GM18951 (cell line): ENCODE results near the gene OTX2.

Experiments used
- POLR2A ChIP-seq: IDR thresholded peaks from 4 replicates; pipeline ENCODE4 v1.6.1; 2011; ENCODE audit warnings: mild to moderate bottlenecking; ENCODE audit not compliant: insufficient read length, insufficient read depth; ENCODE audit errors: extremely low read depth
- in situ Hi-C: fragments of 300-500 bp; cut with MboI; formaldehyde crosslinking; loops from one replicate; pipeline ENCODE4 v1.12.0; 2022; ENCODE audit warnings: low sequenced_read_pairs, mixed read lengths, inconsistent platforms; ENCODE audit not compliant: unreplicated experiment

Gene OTX2

GRCh38 chr14:56808110-56808382, 2.2 kb downstream of the OTX2 start:
- no peak for TF ChIP-seq POLR2A
- in situ Hi-C loops = no loop called here

- in situ Hi-C loops = no loop called here
Observed at GRCh38 chr14:56807386-56808109, 2.7 kb downstream of the OTX2 start.

GRCh38 chr14:56806760-56807159, 3.5 kb downstream of the OTX2 start:
- TF ChIP-seq POLR2A = no peak
- in situ Hi-C loops = no loop called here

More at GRCh38 chr14:56807386-56808109, 2.7 kb downstream of the OTX2 start:
- no peak for TF ChIP-seq POLR2A

GRCh38 chr14:56805992-56806727, 4.1 kb downstream of the OTX2 start:
- in situ Hi-C loops = no loop called here
- TF ChIP-seq POLR2A = no peak

- in situ Hi-C loops = no loop called here
- no peak for TF ChIP-seq POLR2A
Observed at GRCh38 chr14:56805201-56805991, 4.9 kb downstream of the OTX2 start.

- in situ Hi-C loops = no loop called here
Observed at GRCh38 chr14:56803816-56804535, 6.3 kb downstream of the OTX2 start.

GRCh38 chr14:56801920-56802319, 8.4 kb downstream of the OTX2 start:
- TF ChIP-seq POLR2A = no peak
- in situ Hi-C loops = no loop called here

More at GRCh38 chr14:56803816-56804535, 6.3 kb downstream of the OTX2 start:
- no peak for TF ChIP-seq POLR2A

- in situ Hi-C loops = no loop called here
- no peak for TF ChIP-seq POLR2A
Observed at GRCh38 chr14:56799343-56799645, 11.0 kb downstream of the OTX2 start.

GRCh38 chr14:56798447-56799342, 11.6 kb downstream of the OTX2 start:
- no peak for TF ChIP-seq POLR2A
- in situ Hi-C loops = no loop called here

- in situ Hi-C loops = no loop called here
- TF ChIP-seq POLR2A = no peak
Observed at GRCh38 chr14:56797569-56798446, 12.5 kb downstream of the OTX2 start.

GRCh38 chr14:56797003-56797568, 13.2 kb downstream of the OTX2 start:
- TF ChIP-seq POLR2A = no peak
- in situ Hi-C loops = no loop called here

GRCh38 chr14:56796259-56796658, 14.0 kb downstream of the OTX2 start:
- no peak for TF ChIP-seq POLR2A
- in situ Hi-C loops = no loop called here

GRCh38 chr14:56795284-56795622, 15.0 kb downstream of the OTX2 start:
- no peak for TF ChIP-seq POLR2A
- in situ Hi-C loops = no loop called here
